Measurements from ENCODE around the gene LRPPRC.

- TF ChIP-seq CTCF (IDR thresholded peaks at IDR 0.05; ENCODE audit: poor library complexity) (no peak), EZH2 (IDR thresholded peaks at IDR 0.05; ENCODE audit: borderline replicate concordance) (no peak), EZH2phosphoT487 (IDR thresholded peaks at IDR 0.05; ENCODE audit: low read depth, severe bottlenecking, unreplicated experiment) (no peak)
Measured at GRCh38 chr2:43927442-43927841, 68.3 kb downstream of the LRPPRC start.
